Gastrocnemius medialis (tissue), 4 donors: ENCODE measurements around the gene SUPT7L. TPM values are rescaled to one million over a fixed set of nuclear protein-coding genes. Genes with fewer than 3 reads are reported as not detected.

ENCODE experiments used
- ATAC-seq, 2 donors: fragments of 150-250 bp; one replicate each; pipeline ENCODE4 v1.9.1; 2016
- DNase-seq, 2 donors: peaks; one replicate each; pipeline ENCODE4 v3.0.0-alpha.2; 2019
- H3K27ac ChIP-seq, 4 donors: fragments of 200-600 bp; sonication (generic); 1 replicate in 1 of 4; 2 replicates in 3 of 4; pipeline ENCODE4 v1.5.1; 2016 to 2018; ENCODE audit warnings: mild to moderate bottlenecking in 2 of 4, moderate library complexity in 1 of 4
- H3K27me3 ChIP-seq, 3 donors: fragments of 200-600 bp; sonication (generic) in 2 of 3; 1 replicate in 1 of 3; 2 replicates in 2 of 3; pipeline versions ENCODE4 v1.5.1 to v1.6.0; 2016 to 2019; ENCODE audit warnings: mild to moderate bottlenecking in 1 of 3, moderate library complexity in 1 of 3
- H3K36me3 ChIP-seq, 2 donors: fragments of 200-600 bp; sonication (generic) in 1 of 2; one replicate each; pipeline ENCODE4 v1.5.1; 2017 to 2018
- H3K4me1 ChIP-seq, 2 donors: fragments of 200-600 bp; sonication (generic) in 1 of 2; one replicate each; pipeline ENCODE4 v1.5.1; 2016 to 2017; ENCODE audit warnings: mild to moderate bottlenecking in 2 of 2
- H3K4me3 ChIP-seq, 4 donors: fragments of 200-600 bp; sonication (generic) in 3 of 4; 1 replicate in 1 of 4; 2 replicates in 3 of 4; pipeline ENCODE4 v1.5.1; 2016 to 2019; ENCODE audit warnings: mild to moderate bottlenecking in 2 of 4
- H3K9me3 ChIP-seq, 3 donors: fragments of 200-600 bp; sonication (generic) in 2 of 3; 1 replicate in 1 of 3; 2 replicates in 2 of 3; pipeline ENCODE4 v1.5.1; 2016 to 2019
- POLR2A ChIP-seq, 2 donors: fragments of 450-650 bp; IDR thresholded peaks; one replicate each; pipeline ENCODE4 v1.6.1; 2017; ENCODE audit warnings: antibody characterized with exemption in 2 of 2, mild to moderate bottlenecking in 2 of 2, moderate library complexity in 2 of 2
- in situ Hi-C, 4 donors: fragments of 200-750 bp; cut with MboI; loops; one replicate each; pipeline versions ENCODE4 v1.15.0 to v1.8.0; 2017; ENCODE audit warnings: low sequenced_read_pairs in 4 of 4
- intact Hi-C: fragments of 100-400 bp; cut with DNase I; formaldehyde crosslinking; loops from one replicate; pipeline ENCODE4 v1.15.1; 2023; ENCODE audit warnings: low total_unique reads
- total RNA-seq, 4 donors: library from RNA; depleted of rRNA; stranded (reverse); fragments of >200 nt; gene quantifications; one replicate each; pipeline versions ENCODE4 v1.1.0 to v1.2.3, GENCODE V29; 2016
- TF ChIP-seq, protein P1 (sequence below), 5 experiments: fragments of 450-650 bp in 3 of 5; fragments of 200-600 bp in 2 of 5; sonication (generic) in 2 of 5; IDR thresholded peaks in 4 of 5; conservative IDR thresholded peaks in 1 of 5; 1 replicate in 4 of 5; 2 replicates in 1 of 5; pipeline ENCODE4 v1.5.1; 2016 to 2019; ENCODE audit warnings: antibody characterized with exemption in 5 of 5, mild to moderate bottlenecking in 3 of 5, moderate library complexity in 3 of 5

The SUPT7L gene
- total RNA-seq, 4 donors from 2014 or later, result 14.6 to 26.0 (median 21.9) TPM

DNA sequence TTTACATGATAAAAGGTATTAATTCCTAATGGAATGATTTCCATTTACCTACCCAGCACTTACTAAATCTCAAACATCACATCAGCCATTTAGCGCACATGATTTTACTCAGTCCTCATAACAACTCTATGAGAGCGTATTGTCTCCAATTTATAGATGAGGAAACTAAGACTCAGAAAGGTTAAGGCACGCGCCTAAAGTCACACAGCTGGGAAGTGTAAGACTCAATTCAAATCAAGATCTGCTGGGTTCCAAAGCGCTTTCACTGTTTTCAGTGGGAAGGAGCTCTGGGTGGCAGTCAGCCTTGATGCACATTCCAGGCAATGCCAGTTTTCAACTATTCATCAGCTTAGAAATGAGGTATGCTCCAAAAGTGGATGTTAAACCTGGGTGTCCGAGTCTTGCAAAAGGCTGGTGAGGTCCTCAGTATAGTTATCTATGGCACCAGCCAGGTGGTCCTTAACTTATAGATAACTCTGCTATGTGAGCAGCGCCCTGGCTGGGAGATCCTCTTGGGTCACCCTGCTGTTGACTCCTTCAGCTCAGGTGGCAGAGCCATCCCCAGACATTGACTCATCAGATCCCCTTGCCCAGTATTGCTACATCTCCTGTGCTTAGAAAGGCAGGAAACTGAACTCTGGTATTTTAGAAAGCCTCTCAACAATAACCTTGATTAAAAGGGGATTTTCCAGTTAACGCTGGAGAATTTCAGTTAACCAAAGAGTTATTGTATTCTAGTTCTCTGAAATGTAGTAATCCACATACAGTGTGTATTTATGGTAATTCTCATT lies 47.4 kb upstream of the SUPT7L start:
- intact Hi-C loops, result loop anchor here (5.0 kb wide), 1 partner anchor 181 kb away; the partner anchor contains the start of genes BABAM2 and RBKS
- Histone ChIP-seq H3K27me3 (no peaks in the 10 kb centered on the region), H3K4me1 (peaks cover 26 to 28% of the 10 kb centered on the region in 2 donors), H3K36me3 (no peaks in the 10 kb centered on the region), H3K9me3 (no peaks in the 10 kb centered on the region), H3K4me3 (no peak overlapping the region), H3K27ac (peak overlapping the region in 2 of 4 donors; percentile 4 to 21)
- ATAC-seq (no peak), DNase-seq (peak; percentile 37 to 52)
- TF ChIP-seq, protein P1, sequence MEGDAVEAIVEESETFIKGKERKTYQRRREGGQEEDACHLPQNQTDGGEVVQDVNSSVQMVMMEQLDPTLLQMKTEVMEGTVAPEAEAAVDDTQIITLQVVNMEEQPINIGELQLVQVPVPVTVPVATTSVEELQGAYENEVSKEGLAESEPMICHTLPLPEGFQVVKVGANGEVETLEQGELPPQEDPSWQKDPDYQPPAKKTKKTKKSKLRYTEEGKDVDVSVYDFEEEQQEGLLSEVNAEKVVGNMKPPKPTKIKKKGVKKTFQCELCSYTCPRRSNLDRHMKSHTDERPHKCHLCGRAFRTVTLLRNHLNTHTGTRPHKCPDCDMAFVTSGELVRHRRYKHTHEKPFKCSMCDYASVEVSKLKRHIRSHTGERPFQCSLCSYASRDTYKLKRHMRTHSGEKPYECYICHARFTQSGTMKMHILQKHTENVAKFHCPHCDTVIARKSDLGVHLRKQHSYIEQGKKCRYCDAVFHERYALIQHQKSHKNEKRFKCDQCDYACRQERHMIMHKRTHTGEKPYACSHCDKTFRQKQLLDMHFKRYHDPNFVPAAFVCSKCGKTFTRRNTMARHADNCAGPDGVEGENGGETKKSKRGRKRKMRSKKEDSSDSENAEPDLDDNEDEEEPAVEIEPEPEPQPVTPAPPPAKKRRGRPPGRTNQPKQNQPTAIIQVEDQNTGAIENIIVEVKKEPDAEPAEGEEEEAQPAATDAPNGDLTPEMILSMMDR (IDR thresholded peaks at IDR 0.05 in 4 of 5, conservative IDR thresholded peaks at IDR 0.05 in 1 of 5), result no peak
- no peak for TF ChIP-seq POLR2A (IDR thresholded peaks at IDR 0.05)
- in situ Hi-C loops, result no loop called here

DNA sequence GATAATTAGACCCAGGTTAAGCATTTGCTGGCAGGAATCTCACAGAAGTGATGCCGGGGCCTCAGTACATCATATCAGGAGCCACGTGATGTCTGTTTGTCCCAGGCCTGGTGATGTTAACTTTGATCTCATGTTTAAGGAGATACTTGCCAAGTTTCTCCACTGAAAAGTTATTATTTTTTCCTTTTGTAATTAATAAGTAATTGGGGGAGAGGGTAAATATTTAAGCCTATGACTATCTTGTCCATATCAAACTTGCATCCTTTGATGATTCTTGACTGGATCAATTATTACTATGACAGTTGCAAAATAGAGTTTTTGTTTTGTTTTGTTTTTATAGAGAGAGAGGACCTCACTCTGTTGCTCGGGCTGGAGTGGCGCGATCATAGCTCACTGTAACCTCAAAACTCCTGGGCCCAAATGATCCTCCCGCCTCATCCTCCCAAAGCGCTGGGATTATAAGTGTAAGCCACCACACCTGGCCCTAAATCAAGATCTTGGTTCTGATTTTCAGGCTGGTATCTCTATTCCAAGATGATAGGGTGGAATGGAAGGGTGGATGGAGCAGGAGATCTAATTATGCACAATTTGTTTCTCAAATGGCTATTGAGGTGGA lies 46.7 kb upstream of the SUPT7L start:
- no peaks in the 10 kb centered on the region for H3K27me3 ChIP-seq
- ATAC-seq, result no peak
- peak overlapping the region in 2 of 4 donors; percentile 21 to 34 for H3K27ac ChIP-seq
- H3K9me3 ChIP-seq, result no peaks in the 10 kb centered on the region
- DNase-seq, result no peak
- H3K4me3 ChIP-seq, result no peak overlapping the region
- TF ChIP-seq, protein P1 (IDR thresholded peaks at IDR 0.05 in 4 of 5, conservative IDR thresholded peaks at IDR 0.05 in 1 of 5), result no peak
- no peak for TF ChIP-seq POLR2A (IDR thresholded peaks at IDR 0.05)
- peaks cover 23 to 34% of the 10 kb centered on the region in 2 donors for H3K4me1 ChIP-seq
- intact Hi-C loops, result loop anchor here (5.0 kb wide), 1 partner anchor 182 kb away; the partner anchor contains the start of genes BABAM2 and RBKS
- no peaks in the 10 kb centered on the region for H3K36me3 ChIP-seq
- in situ Hi-C loops, result loop anchor here in 2 of 4 donors (5.0 to 10.0 kb wide), 2 partner anchors 687 to 735 kb away; no protein-coding TSS in a partner anchor

DNA sequence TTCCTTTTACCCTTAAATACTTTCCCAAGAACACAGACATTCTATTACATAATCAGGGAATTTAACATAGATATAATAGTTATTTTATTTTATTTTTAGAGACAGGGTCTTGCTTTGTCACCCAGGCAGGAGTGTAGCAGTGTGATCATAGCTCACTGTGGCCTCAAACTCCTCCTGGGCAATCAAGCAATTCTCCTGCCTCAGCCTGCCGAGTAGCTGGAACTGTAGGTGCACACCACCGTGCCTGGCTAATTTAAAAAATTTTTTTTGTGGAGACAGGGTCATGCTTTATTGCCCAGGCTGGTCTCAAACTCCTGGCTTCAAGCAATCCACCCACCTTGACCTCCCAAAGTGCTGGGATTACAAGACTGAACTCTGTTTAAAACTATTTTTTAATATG lies 45.9 kb upstream of the SUPT7L start:
- H3K4me1 ChIP-seq, result peaks cover 21 to 32% of the 10 kb centered on the region in 2 donors
- ATAC-seq (no peak), DNase-seq (no peak)
- H3K36me3 ChIP-seq, result no peaks in the 10 kb centered on the region
- H3K4me3 ChIP-seq, result no peak overlapping the region
- in situ Hi-C loops (loop anchor here in 2 of 4 donors (5.0 to 10.0 kb wide), 2 partner anchors 688 to 735 kb away; no protein-coding TSS in a partner anchor), intact Hi-C loops (no loop called here)
- H3K27me3 ChIP-seq, result no peaks in the 10 kb centered on the region
- H3K9me3 ChIP-seq, result no peaks in the 10 kb centered on the region
- peak overlapping the region in 1 of 4 donors; percentile 34 for H3K27ac ChIP-seq
- no peak for TF ChIP-seq POLR2A (IDR thresholded peaks at IDR 0.05)
- TF ChIP-seq, protein P1 (IDR thresholded peaks at IDR 0.05 in 4 of 5, conservative IDR thresholded peaks at IDR 0.05 in 1 of 5), result no peak

GRCh38 chr2:27708666-27709065 lies 45.3 kb upstream of the SUPT7L start:
- DNase-seq, result no peak
- H3K9me3 ChIP-seq, result no peaks in the 10 kb centered on the region
- intact Hi-C loops (no loop called here), in situ Hi-C loops (loop anchor here in 2 of 4 donors (5.0 to 10.0 kb wide), 2 partner anchors 689 to 736 kb away; no protein-coding TSS in a partner anchor)
- H3K4me3 ChIP-seq, result no peak overlapping the region
- H3K27ac ChIP-seq, result peak overlapping the region in 3 of 4 donors; percentile 4 to 96 (median 54)
- H3K4me1 ChIP-seq, result peaks cover 25 to 38% of the 10 kb centered on the region in 2 donors
- no peaks in the 10 kb centered on the region for H3K36me3 ChIP-seq
- TF ChIP-seq, protein P1 (IDR thresholded peaks at IDR 0.05 in 4 of 5, conservative IDR thresholded peaks at IDR 0.05 in 1 of 5), result no peak
- no peak for TF ChIP-seq POLR2A (IDR thresholded peaks at IDR 0.05)
- no peaks in the 10 kb centered on the region for H3K27me3 ChIP-seq
- no peak for ATAC-seq
